Activated T-cell treated with anti-CD3 and anti-CD28 coated beads for 24 hours (primary cell): ENCODE results near the gene MRPL36.

Experiments
- DNase-seq: peaks from one replicate; pipeline ENCODE4 v3.0.0-alpha.2; 2020; ENCODE audit warnings: low read depth

Gene MRPL36

DNA sequence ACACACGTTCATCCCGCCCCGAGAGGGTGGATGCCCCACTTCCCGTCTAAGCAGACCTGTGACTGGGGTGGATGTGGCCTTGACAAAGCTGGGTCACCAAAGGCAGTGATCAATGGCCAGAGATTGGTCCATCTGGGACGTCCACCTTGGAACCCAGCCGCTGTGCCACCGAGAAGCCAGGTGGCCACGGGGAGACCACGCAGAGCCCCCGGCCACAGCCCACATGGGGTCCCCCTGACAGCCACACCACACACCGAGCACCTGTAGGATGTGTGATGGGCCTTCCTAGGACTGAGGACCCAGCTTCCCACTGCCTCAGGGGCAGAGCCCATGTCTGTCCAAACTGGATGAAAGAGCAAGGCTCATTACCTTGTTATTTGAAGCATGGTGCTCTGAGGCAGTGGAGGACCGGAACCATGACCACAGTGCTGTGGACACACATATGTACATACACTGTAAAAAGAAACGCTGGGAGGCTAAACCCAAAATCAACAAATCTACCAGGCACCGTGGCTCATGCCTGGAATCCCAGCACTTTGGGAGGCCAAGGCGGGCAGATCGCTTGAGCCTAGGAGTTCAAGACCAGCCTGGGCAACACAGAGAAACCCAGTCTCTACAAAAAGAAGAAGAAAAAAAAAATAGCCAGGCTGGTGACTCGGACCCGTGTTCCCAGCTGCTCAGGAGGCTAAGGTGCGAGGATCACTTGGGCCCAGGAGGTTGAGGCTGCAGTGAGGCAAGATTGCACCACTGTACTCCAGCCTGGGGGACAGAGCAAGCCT lies 50.1 kb downstream of the MRPL36 start:
- DNase-seq: no peak

GRCh38 chr5:1748845-1749244 lies 50.8 kb downstream of the MRPL36 start:
- DNase-seq: no peak
